Gastrocnemius medialis (tissue), 4 donors: ENCODE measurements around the gene MBL2. TPM values are rescaled to one million over a fixed set of nuclear protein-coding genes. Genes with fewer than 3 reads are reported as not detected.

Experiments
- ATAC-seq, 2 donors: fragments of 150-250 bp; one replicate each; pipeline ENCODE4 v1.9.1; 2016
- DNase-seq, 2 donors: peaks; one replicate each; pipeline ENCODE4 v3.0.0-alpha.2; 2019
- H3K27ac ChIP-seq, 4 donors: fragments of 200-600 bp; sonication (generic); 1 replicate in 1 of 4; 2 replicates in 3 of 4; pipeline ENCODE4 v1.5.1; 2016 to 2018; ENCODE audit warnings: mild to moderate bottlenecking in 2 of 4, moderate library complexity in 1 of 4
- H3K27me3 ChIP-seq, 3 donors: fragments of 200-600 bp; sonication (generic) in 2 of 3; 1 replicate in 1 of 3; 2 replicates in 2 of 3; pipeline versions ENCODE4 v1.5.1 to v1.6.0; 2016 to 2019; ENCODE audit warnings: mild to moderate bottlenecking in 1 of 3, moderate library complexity in 1 of 3
- H3K36me3 ChIP-seq, 2 donors: fragments of 200-600 bp; sonication (generic) in 1 of 2; one replicate each; pipeline ENCODE4 v1.5.1; 2017 to 2018
- H3K4me1 ChIP-seq, 2 donors: fragments of 200-600 bp; sonication (generic) in 1 of 2; one replicate each; pipeline ENCODE4 v1.5.1; 2016 to 2017; ENCODE audit warnings: mild to moderate bottlenecking in 2 of 2
- H3K4me3 ChIP-seq, 4 donors: fragments of 200-600 bp; sonication (generic) in 3 of 4; 1 replicate in 1 of 4; 2 replicates in 3 of 4; pipeline ENCODE4 v1.5.1; 2016 to 2019; ENCODE audit warnings: mild to moderate bottlenecking in 2 of 4
- H3K9me3 ChIP-seq, 3 donors: fragments of 200-600 bp; sonication (generic) in 2 of 3; 1 replicate in 1 of 3; 2 replicates in 2 of 3; pipeline ENCODE4 v1.5.1; 2016 to 2019
- POLR2A ChIP-seq, 2 donors: fragments of 450-650 bp; IDR thresholded peaks; one replicate each; pipeline ENCODE4 v1.6.1; 2017; ENCODE audit warnings: antibody characterized with exemption in 2 of 2, mild to moderate bottlenecking in 2 of 2, moderate library complexity in 2 of 2
- in situ Hi-C, 4 donors: fragments of 200-750 bp; cut with MboI; loops; one replicate each; pipeline versions ENCODE4 v1.15.0 to v1.8.0; 2017; ENCODE audit warnings: low sequenced_read_pairs in 4 of 4
- intact Hi-C: fragments of 100-400 bp; cut with DNase I; formaldehyde crosslinking; loops from one replicate; pipeline ENCODE4 v1.15.1; 2023; ENCODE audit warnings: low total_unique reads
- total RNA-seq, 4 donors: library from RNA; depleted of rRNA; stranded (reverse); fragments of >200 nt; gene quantifications; one replicate each; pipeline versions ENCODE4 v1.1.0 to v1.2.3, GENCODE V29; 2016
- TF ChIP-seq, protein P1 (sequence below), 5 experiments: fragments of 450-650 bp in 3 of 5; fragments of 200-600 bp in 2 of 5; sonication (generic) in 2 of 5; IDR thresholded peaks in 4 of 5; conservative IDR thresholded peaks in 1 of 5; 1 replicate in 4 of 5; 2 replicates in 1 of 5; pipeline ENCODE4 v1.5.1; 2016 to 2019; ENCODE audit warnings: antibody characterized with exemption in 5 of 5, mild to moderate bottlenecking in 3 of 5, moderate library complexity in 3 of 5

The MBL2 gene
- total RNA-seq, 4 donors from 2014 or later, result 0.07 to 0.11 TPM; not detected in 2

DNA sequence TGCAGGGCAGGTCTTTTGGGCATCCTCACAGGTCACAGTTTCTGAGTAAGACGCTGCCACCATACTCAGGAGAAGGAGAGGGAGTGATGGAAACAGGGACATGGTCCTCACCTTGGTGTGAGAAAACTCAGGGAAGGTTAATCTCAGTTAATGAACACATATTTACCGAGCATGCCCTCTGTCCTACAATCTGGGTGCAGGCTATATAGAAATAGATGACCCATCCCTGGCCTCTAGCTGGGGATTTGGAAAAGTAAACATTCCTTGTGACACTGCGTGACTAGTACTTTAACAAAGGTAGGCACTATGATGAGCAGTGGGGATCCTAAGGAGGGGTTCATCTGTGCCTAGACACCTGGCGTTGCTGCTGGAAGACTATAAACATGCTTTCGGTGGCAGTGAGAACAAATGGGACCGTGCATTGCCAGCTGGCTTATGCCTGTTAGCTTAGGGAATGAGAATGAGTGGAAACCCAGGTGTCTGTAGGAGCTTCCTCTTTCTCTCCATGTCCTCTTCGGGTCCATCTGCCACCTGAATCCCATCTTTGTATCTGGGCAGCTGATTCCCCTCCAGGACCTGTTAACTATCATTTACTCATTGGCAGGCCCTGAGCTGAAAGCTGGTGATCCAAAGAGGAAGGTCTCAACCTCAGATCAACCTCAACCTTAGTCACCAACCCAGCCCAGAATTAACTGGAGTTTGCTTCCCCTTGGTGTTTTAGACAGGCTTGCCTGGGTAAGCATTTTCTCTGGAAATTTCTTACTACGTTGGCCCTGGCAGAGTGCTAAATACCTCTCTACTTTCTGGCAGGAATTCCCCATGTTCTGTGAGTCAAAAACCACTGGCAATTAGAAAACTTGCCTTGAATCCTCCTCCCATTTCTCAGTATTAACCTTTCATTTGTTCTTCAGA lies 794 bp downstream of the MBL2 start:
- Histone ChIP-seq H3K9me3 (no peaks in the 10 kb centered on the region), H3K27ac (no peak overlapping the region), H3K4me3 (no peak overlapping the region), H3K27me3 (no peaks in the 10 kb centered on the region), H3K36me3 (no peaks in the 10 kb centered on the region), H3K4me1 (no peaks in the 10 kb centered on the region)
- ATAC-seq (no peak), DNase-seq (no peak)
- in situ Hi-C loops, result no loop called here
- TF ChIP-seq, protein P1, sequence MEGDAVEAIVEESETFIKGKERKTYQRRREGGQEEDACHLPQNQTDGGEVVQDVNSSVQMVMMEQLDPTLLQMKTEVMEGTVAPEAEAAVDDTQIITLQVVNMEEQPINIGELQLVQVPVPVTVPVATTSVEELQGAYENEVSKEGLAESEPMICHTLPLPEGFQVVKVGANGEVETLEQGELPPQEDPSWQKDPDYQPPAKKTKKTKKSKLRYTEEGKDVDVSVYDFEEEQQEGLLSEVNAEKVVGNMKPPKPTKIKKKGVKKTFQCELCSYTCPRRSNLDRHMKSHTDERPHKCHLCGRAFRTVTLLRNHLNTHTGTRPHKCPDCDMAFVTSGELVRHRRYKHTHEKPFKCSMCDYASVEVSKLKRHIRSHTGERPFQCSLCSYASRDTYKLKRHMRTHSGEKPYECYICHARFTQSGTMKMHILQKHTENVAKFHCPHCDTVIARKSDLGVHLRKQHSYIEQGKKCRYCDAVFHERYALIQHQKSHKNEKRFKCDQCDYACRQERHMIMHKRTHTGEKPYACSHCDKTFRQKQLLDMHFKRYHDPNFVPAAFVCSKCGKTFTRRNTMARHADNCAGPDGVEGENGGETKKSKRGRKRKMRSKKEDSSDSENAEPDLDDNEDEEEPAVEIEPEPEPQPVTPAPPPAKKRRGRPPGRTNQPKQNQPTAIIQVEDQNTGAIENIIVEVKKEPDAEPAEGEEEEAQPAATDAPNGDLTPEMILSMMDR (IDR thresholded peaks at IDR 0.05 in 4 of 5, conservative IDR thresholded peaks at IDR 0.05 in 1 of 5), result no peak
- no peak for TF ChIP-seq POLR2A (IDR thresholded peaks at IDR 0.05)
- intact Hi-C loops, result no loop called here

DNA sequence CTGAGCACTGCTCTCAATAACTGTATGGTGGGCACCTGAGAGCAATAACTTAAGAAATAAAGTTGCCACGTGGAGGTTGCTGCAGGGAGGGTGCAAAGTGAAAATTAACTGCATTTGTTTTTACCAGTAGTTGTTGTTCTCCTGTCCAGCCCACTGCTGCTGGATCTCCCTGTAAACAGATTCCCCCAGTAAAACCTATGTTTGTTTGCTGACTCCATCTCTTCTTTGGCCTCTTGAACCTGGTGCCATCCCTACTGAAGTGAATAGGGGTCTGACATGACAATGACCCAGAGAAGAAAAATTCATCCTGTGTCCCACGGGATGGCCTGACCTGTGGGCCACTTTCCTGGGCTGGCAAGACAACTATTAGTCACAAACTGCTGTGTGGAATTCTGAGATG lies 1.7 kb downstream of the MBL2 start:
- DNase-seq (no peak), ATAC-seq (no peak)
- intact Hi-C loops, result no loop called here
- no peaks in the 10 kb centered on the region for H3K27me3 ChIP-seq
- no peak for TF ChIP-seq POLR2A (IDR thresholded peaks at IDR 0.05)
- TF ChIP-seq, protein P1 (IDR thresholded peaks at IDR 0.05 in 4 of 5, conservative IDR thresholded peaks at IDR 0.05 in 1 of 5), result no peak
- no peaks in the 10 kb centered on the region for H3K9me3 ChIP-seq
- H3K27ac ChIP-seq, result no peak overlapping the region
- H3K36me3 ChIP-seq, result no peaks in the 10 kb centered on the region
- H3K4me1 ChIP-seq, result no peaks in the 10 kb centered on the region
- no peak overlapping the region for H3K4me3 ChIP-seq
- in situ Hi-C loops, result no loop called here

DNA sequence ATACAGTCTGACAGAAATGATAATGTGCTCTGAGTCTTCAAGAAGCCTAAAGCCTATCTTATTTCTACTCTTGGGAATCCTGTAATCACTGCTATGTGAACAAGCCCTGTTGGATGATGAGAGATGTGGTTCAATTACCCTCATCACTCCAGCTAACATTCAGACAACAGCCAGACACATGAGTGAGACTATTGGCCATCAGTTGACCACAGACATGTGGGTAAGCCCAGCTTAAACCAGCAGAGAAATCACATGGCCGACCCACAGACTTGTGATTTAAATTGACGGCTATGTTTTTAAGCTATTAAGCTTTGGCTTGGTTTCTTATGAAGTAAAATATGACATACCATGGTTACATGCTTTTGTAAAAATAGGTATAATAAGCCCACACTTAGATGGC lies 2.6 kb downstream of the MBL2 start:
- Histone ChIP-seq H3K9me3 (no peaks in the 10 kb centered on the region), H3K4me1 (no peaks in the 10 kb centered on the region), H3K36me3 (no peaks in the 10 kb centered on the region), H3K27me3 (no peaks in the 10 kb centered on the region), H3K4me3 (no peak overlapping the region), H3K27ac (no peak overlapping the region)
- TF ChIP-seq, protein P1 (IDR thresholded peaks at IDR 0.05 in 4 of 5, conservative IDR thresholded peaks at IDR 0.05 in 1 of 5), result no peak
- no peak for TF ChIP-seq POLR2A (IDR thresholded peaks at IDR 0.05)
- intact Hi-C loops (no loop called here), in situ Hi-C loops (no loop called here)
- ATAC-seq (no peak), DNase-seq (no peak)

DNA sequence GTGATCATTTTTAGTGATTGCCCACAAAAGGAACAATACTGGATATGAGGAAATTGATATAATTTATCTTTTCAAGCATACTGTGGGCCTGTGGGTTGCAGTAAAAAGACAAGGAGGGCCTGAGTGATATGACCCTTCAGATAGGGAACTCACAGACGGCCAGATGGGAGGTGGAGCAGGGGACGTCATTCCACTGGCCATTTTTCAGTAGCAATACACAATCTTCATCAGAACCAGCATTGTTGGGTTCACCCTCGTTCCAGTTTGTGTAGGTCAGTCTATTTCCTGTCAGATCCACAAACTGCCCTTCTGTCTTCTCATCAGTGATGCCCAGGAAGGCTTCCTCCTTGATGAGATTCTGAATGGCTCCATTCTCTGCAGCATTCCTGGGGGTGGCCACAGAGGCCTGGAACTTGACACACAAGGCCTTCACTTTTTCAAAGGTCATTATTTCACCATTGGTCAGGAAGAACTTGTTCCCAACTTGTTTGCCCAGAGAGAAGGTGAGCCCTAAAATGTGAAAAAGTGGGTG lies 4.5 kb downstream of the MBL2 start:
- intact Hi-C loops, result no loop called here
- Histone ChIP-seq H3K27me3 (no peaks in the 10 kb centered on the region), H3K36me3 (no peaks in the 10 kb centered on the region), H3K27ac (no peak overlapping the region), H3K4me3 (no peak overlapping the region), H3K4me1 (no peaks in the 10 kb centered on the region), H3K9me3 (no peaks in the 10 kb centered on the region)
- in situ Hi-C loops, result no loop called here
- no peak for ATAC-seq
- no peak for DNase-seq
- no peak for TF ChIP-seq POLR2A (IDR thresholded peaks at IDR 0.05)
- TF ChIP-seq, protein P1 (IDR thresholded peaks at IDR 0.05 in 4 of 5, conservative IDR thresholded peaks at IDR 0.05 in 1 of 5), result no peak
